Measurements from ENCODE around the gene RAPGEF2. TPM values are rescaled to one million over a fixed set of nuclear protein-coding genes. Genes with fewer than 3 reads are reported as not detected.

The RAPGEF2 gene
- total and polyA plus RNA-seq, 8 donors = 4.3 to 27.5 (median 13.9) TPM

GRCh38 chr4:159104694-159105414, 2.0 kb downstream of the RAPGEF2 start:
- no peak for TF ChIP-seq CTCF (IDR thresholded peaks at IDR 0.05)
- peak overlapping the region in 3 of 4 donors; percentile 24 to 98 (median 77) for H3K27ac ChIP-seq
- no peak for FAIRE-seq
- peak in 3 of 6 donors; percentile 13 to 34 (median 22) for DNase-seq
- H3K27me3 ChIP-seq = no peaks in the 10 kb centered on the region
- H3K36me3 ChIP-seq = no peaks in the 10 kb centered on the region
- no peaks in the 10 kb centered on the region for H3K9me3 ChIP-seq
- WGBS, 2 donors = 3 to 5% methylated on average over 9 of the region's 9 CpGs
- intact Hi-C loops (cut with DNase I) = no loop called here
- ATAC-seq = peak in 3 of 4 donors; percentile 1 to 21 (median 12)
- peaks cover 11 to 26% (median 24%) of the 10 kb centered on the region in 3 donors for H3K4me1 ChIP-seq
- H3K4me3 ChIP-seq = peak overlapping the region; percentile 74 to 98 (median 94)

GRCh38 chr4:159105761-159106243, 2.9 kb downstream of the RAPGEF2 start:
- peak in 2 of 6 donors; percentile 12 to 34 for DNase-seq

GRCh38 chr4:159106636-159107035, 3.8 kb downstream of the RAPGEF2 start:
- intact Hi-C loops (cut with DNase I) = no loop called here
- 21 to 33% methylated on average over 4 of the region's 4 CpGs for WGBS, 2 donors
- Histone ChIP-seq H3K4me3 (peak overlapping the region in 1 of 4 donors; percentile 74), H3K4me1 (peaks cover 11 to 26% (median 24%) of the 10 kb centered on the region in 3 donors), H3K36me3 (no peaks in the 10 kb centered on the region), H3K9me3 (no peaks in the 10 kb centered on the region), H3K27me3 (no peaks in the 10 kb centered on the region), H3K27ac (peak overlapping the region in 2 of 4 donors; percentile 14 to 77)
- FAIRE-seq = no peak
- no peak for ATAC-seq
- no peak for TF ChIP-seq CTCF (IDR thresholded peaks at IDR 0.05)
- no peak for DNase-seq

More at GRCh38 chr4:159105761-159106243, 2.9 kb downstream of the RAPGEF2 start:
- Histone ChIP-seq H3K27ac (peak overlapping the region in 3 of 4 donors; percentile 24 to 98 (median 77)), H3K27me3 (no peaks in the 10 kb centered on the region), H3K4me1 (peaks cover 11 to 26% (median 24%) of the 10 kb centered on the region in 3 donors), H3K4me3 (peak overlapping the region in 3 of 4 donors; percentile 74 to 98 (median 96)), H3K9me3 (no peaks in the 10 kb centered on the region), H3K36me3 (no peaks in the 10 kb centered on the region)
- TF ChIP-seq CTCF (IDR thresholded peaks at IDR 0.05) = no peak
- FAIRE-seq (no peak), ATAC-seq (peak in 1 of 4 donors; percentile 15)
- 9 to 15% methylated on average over 4 of the region's 4 CpGs for WGBS, 2 donors
- intact Hi-C loops (cut with DNase I) = no loop called here

GRCh38 chr4:159107203-159107925, 4.5 kb downstream of the RAPGEF2 start:
- Histone ChIP-seq H3K27ac (peak overlapping the region in 2 of 4 donors; percentile 14 to 77), H3K9me3 (no peaks in the 10 kb centered on the region), H3K36me3 (no peaks in the 10 kb centered on the region), H3K4me1 (peaks cover 11 to 26% (median 24%) of the 10 kb centered on the region in 3 donors), H3K27me3 (no peaks in the 10 kb centered on the region), H3K4me3 (peak overlapping the region in 1 of 4 donors; percentile 74)
- FAIRE-seq = peak; percentile 43
- ATAC-seq = no peak
- no peak for TF ChIP-seq CTCF (IDR thresholded peaks at IDR 0.05)
- WGBS, 2 donors = 5 to 11% methylated on average over 2 of the region's 2 CpGs
- intact Hi-C loops (cut with DNase I) = no loop called here
- no peak for DNase-seq
